Epithelial cell of proximal tubule (primary cell): ENCODE results near the gene PLXNC1. TPM values are rescaled to one million over a fixed set of nuclear protein-coding genes. Genes with fewer than 3 reads are reported as not detected.

Experiments used
- DNase-seq: peaks from one replicate; pipeline ENCODE4 v3.0.0-alpha.2; 2011; ENCODE audit warnings: low read depth
- H3K4me3 ChIP-seq: 2 replicates; pipeline ENCODE4 v1.5.1; 2011; ENCODE audit warnings: low read depth, mild to moderate bottlenecking, low read length
- CTCF ChIP-seq: conservative IDR thresholded peaks from 2 replicates; pipeline ENCODE4 v1.5.1; 2012; ENCODE audit warnings: low read depth, mild to moderate bottlenecking, low read length
- total RNA-seq: library from RNA; depleted of rRNA; stranded (reverse); fragments of >200 nt; gene quantifications from 2 replicates; pipeline ENCODE4 v1.2.3, GENCODE V29; 2015

The PLXNC1 gene
- total RNA-seq, 1 donor from 2014 or later = 0.06 TPM

- DNase-seq = no peak
- no peak for TF ChIP-seq CTCF
- no peak overlapping the region for H3K4me3 ChIP-seq
Observed at GRCh38 chr12:94277426-94278000, 129.1 kb downstream of the PLXNC1 start.

GRCh38 chr12:94280063-94280462, 131.7 kb downstream of the PLXNC1 start:
- no peak for TF ChIP-seq CTCF
- DNase-seq = no peak
- no peak overlapping the region for H3K4me3 ChIP-seq

GRCh38 chr12:94282675-94283074, 134.3 kb downstream of the PLXNC1 start:
- TF ChIP-seq CTCF = no peak
- no peak for DNase-seq
- no peak overlapping the region for H3K4me3 ChIP-seq

- no peak for TF ChIP-seq CTCF
- H3K4me3 ChIP-seq = no peak overlapping the region
- DNase-seq = no peak
Observed at GRCh38 chr12:94284046-94284445, 135.7 kb downstream of the PLXNC1 start.

GRCh38 chr12:94284859-94285258, 136.5 kb downstream of the PLXNC1 start:
- no peak for DNase-seq
- H3K4me3 ChIP-seq = no peak overlapping the region
- TF ChIP-seq CTCF = no peak

- TF ChIP-seq CTCF = no peak
- no peak for DNase-seq
- no peak overlapping the region for H3K4me3 ChIP-seq
Observed at GRCh38 chr12:94285943-94286582, 137.7 kb downstream of the PLXNC1 start.

- TF ChIP-seq CTCF = no peak
- no peak overlapping the region for H3K4me3 ChIP-seq
- no peak for DNase-seq
Observed at GRCh38 chr12:94286583-94287244, 138.3 kb downstream of the PLXNC1 start.
